ENCODE data around the gene COP1. TPM values are rescaled to one million over a fixed set of nuclear protein-coding genes. Genes with fewer than 3 reads are reported as not detected.

COP1 gene
- total RNA-seq, 1 experiment from 2014 or later = 35.8 TPM

DNA sequence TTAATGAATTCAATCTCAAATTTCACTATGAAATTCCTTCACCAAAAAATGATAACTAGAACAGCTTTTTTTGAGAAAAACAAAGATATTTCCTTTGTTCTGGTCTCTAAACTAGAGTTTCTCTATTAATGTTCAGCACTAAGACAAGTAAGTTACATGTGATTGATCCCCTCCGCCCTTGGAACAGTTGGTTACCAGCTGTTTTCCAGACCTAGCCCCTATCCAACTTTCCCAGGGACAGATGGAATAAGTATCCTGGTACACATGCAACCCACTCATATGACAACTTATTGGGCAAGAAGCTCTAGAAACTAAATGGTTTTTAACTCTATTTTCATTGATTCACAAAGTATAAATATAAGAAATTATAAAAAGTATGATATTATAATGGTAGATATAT is 140.4 kb downstream of the COP1 start:
- Histone ChIP-seq H3K27ac (ENCODE audit: low read depth, low read length, poor library complexity, severe bottlenecking) (no peak overlapping the region), H3K9me3 (ENCODE audit: low read depth, low read length, poor library complexity, severe bottlenecking) (no peaks in the 10 kb centered on the region), H3K4me1 (ENCODE audit: insufficient read depth, low read length, poor library complexity, severe bottlenecking) (no peaks in the 10 kb centered on the region), H3K4me3 (ENCODE audit: low read depth, low read length, poor library complexity, severe bottlenecking) (no peak overlapping the region), H3K27me3 (replicated peaks; ENCODE audit: insufficient read depth, low read depth, low read length, poor library complexity) (no peaks in the 10 kb centered on the region), H3K36me3 (ENCODE audit: insufficient read depth, low read length, poor library complexity, severe bottlenecking) (no peaks in the 10 kb centered on the region)
- ChIA-PET CTCF (no interaction called here), POLR2A (ENCODE audit: low non-redundant PET) (no interaction called here)
- DNase-seq (ENCODE audit: low spot score) = no peak
- intact Hi-C loops (cut with micrococcal nuclease; ENCODE audit: unreplicated experiment) = loop anchor here (10.0 kb wide), 1 partner anchor 138 kb away; the partner anchor contains the start of gene COP1
- TF ChIP-seq EZH2 (IDR thresholded peaks at IDR 0.05; ENCODE audit: borderline replicate concordance, low read depth, low read length, poor library complexity, severe bottlenecking) (no peak), CTCF (conservative IDR thresholded peaks at IDR 0.05; ENCODE audit: low read depth, low read length) (no peak)
- BruUV-seq (replicated peaks) = no TSS peak

GRCh38 chr1:176058686-176059085 is 148.4 kb downstream of the COP1 start:
- H3K27ac ChIP-seq (ENCODE audit: low read depth, low read length, poor library complexity, severe bottlenecking) = no peak overlapping the region

GRCh38 chr1:176056312-176056711 is 150.8 kb downstream of the COP1 start:
- Histone ChIP-seq H3K4me1 (ENCODE audit: insufficient read depth, low read length, poor library complexity, severe bottlenecking) (no peaks in the 10 kb centered on the region), H3K4me3 (ENCODE audit: low read depth, low read length, poor library complexity, severe bottlenecking) (no peak overlapping the region), H3K27ac (ENCODE audit: low read depth, low read length, poor library complexity, severe bottlenecking) (no peak overlapping the region), H3K36me3 (ENCODE audit: insufficient read depth, low read length, poor library complexity, severe bottlenecking) (no peaks in the 10 kb centered on the region), H3K27me3 (replicated peaks; ENCODE audit: insufficient read depth, low read depth, low read length, poor library complexity) (no peaks in the 10 kb centered on the region), H3K9me3 (ENCODE audit: low read depth, low read length, poor library complexity, severe bottlenecking) (no peaks in the 10 kb centered on the region)
- CTCF ChIA-PET = no interaction called here
- intact Hi-C loops (cut with micrococcal nuclease; ENCODE audit: unreplicated experiment) = no loop called here
- DNase-seq (ENCODE audit: low spot score) = no peak
- POLR2A ChIA-PET (ENCODE audit: low non-redundant PET) = no interaction called here
- TF ChIP-seq CTCF (conservative IDR thresholded peaks at IDR 0.05; ENCODE audit: low read depth, low read length) (no peak), EZH2 (IDR thresholded peaks at IDR 0.05; ENCODE audit: borderline replicate concordance, low read depth, low read length, poor library complexity, severe bottlenecking) (no peak)
- BruUV-seq (replicated peaks) = no TSS peak

More at GRCh38 chr1:176058686-176059085, 148.4 kb downstream of the COP1 start:
- Histone ChIP-seq H3K4me1 (ENCODE audit: insufficient read depth, low read length, poor library complexity, severe bottlenecking) (no peaks in the 10 kb centered on the region), H3K36me3 (ENCODE audit: insufficient read depth, low read length, poor library complexity, severe bottlenecking) (no peaks in the 10 kb centered on the region), H3K4me3 (ENCODE audit: low read depth, low read length, poor library complexity, severe bottlenecking) (no peak overlapping the region), H3K27me3 (replicated peaks; ENCODE audit: insufficient read depth, low read depth, low read length, poor library complexity) (no peaks in the 10 kb centered on the region), H3K9me3 (ENCODE audit: low read depth, low read length, poor library complexity, severe bottlenecking) (no peaks in the 10 kb centered on the region)
- BruUV-seq (replicated peaks) = no TSS peak
- POLR2A ChIA-PET (ENCODE audit: low non-redundant PET) = no interaction called here
- TF ChIP-seq EZH2 (IDR thresholded peaks at IDR 0.05; ENCODE audit: borderline replicate concordance, low read depth, low read length, poor library complexity, severe bottlenecking) = no peak
- CTCF ChIA-PET = no interaction called here
- DNase-seq (ENCODE audit: low spot score) = no peak
- intact Hi-C loops (cut with micrococcal nuclease; ENCODE audit: unreplicated experiment) = no loop called here

GRCh38 chr1:176055398-176055797 is 151.7 kb downstream of the COP1 start:
- no peak for DNase-seq (ENCODE audit: low spot score)
- BruUV-seq (replicated peaks) = no TSS peak
- Histone ChIP-seq H3K4me3 (ENCODE audit: low read depth, low read length, poor library complexity, severe bottlenecking) (no peak overlapping the region), H3K27me3 (replicated peaks; ENCODE audit: insufficient read depth, low read depth, low read length, poor library complexity) (no peaks in the 10 kb centered on the region), H3K36me3 (ENCODE audit: insufficient read depth, low read length, poor library complexity, severe bottlenecking) (no peaks in the 10 kb centered on the region), H3K27ac (ENCODE audit: low read depth, low read length, poor library complexity, severe bottlenecking) (no peak overlapping the region), H3K4me1 (ENCODE audit: insufficient read depth, low read length, poor library complexity, severe bottlenecking) (peaks cover 1% of the 10 kb centered on the region), H3K9me3 (ENCODE audit: low read depth, low read length, poor library complexity, severe bottlenecking) (no peaks in the 10 kb centered on the region)
- intact Hi-C loops (cut with micrococcal nuclease; ENCODE audit: unreplicated experiment) = no loop called here
- ChIA-PET CTCF (no interaction called here), POLR2A (ENCODE audit: low non-redundant PET) (no interaction called here)
- TF ChIP-seq CTCF (conservative IDR thresholded peaks at IDR 0.05; ENCODE audit: low read depth, low read length) (no peak), EZH2 (IDR thresholded peaks at IDR 0.05; ENCODE audit: borderline replicate concordance, low read depth, low read length, poor library complexity, severe bottlenecking) (no peak)

Measured in A673 (cell line).